ENCODE measurements around the gene RNF115. TPM values are rescaled to one million over a fixed set of nuclear protein-coding genes. Genes with fewer than 3 reads are reported as not detected.

The RNF115 gene
- 22.3 and 25.7 TPM in 2 replicates for polyA plus RNA-seq
- 42.1 and 42.7 TPM in 2 replicates for polyA minus RNA-seq

GRCh38 chr1:145823565-145824498, at the start of gene RNF115, which contains the start of gene POLR3C:
TSS of gene RNF115 (minus strand) at chr1:145824095. CDS start at chr1:145823873, 222 bp downstream.
TSS of gene POLR3C (plus strand) at chr1:145824200. CDS start at chr1:145825777, 1,577 bp downstream.
- Histone ChIP-seq H3K27me3 (ENCODE audit: insufficient read depth, low read depth, low read length) (no peaks in the 10 kb centered on the region), H3K4me3 (ENCODE audit: low read length) (peak within 1 kb of the TSS; percentile 90), H2AFZ (ENCODE audit: low read depth, low read length) (peak within 1 kb of the TSS; percentile 85), H3F3A (ENCODE audit: insufficient read depth, low read length, poor library complexity, severe bottlenecking) (no peaks in the 10 kb centered on the region), H3K79me2 (replicated peaks; ENCODE audit: insufficient read depth, low read length) (peaks cover 20% of the 10 kb centered on the region), H3K4me2 (ENCODE audit: low read length) (peak within 1 kb of the TSS; percentile 78), H3K27ac (ENCODE audit: low read length) (peak within 1 kb of the TSS; percentile 81), H3K9me2 (ENCODE audit: insufficient read depth, low read length) (no peaks in the 10 kb centered on the region), H3K9me3 (ENCODE audit: low read length) (no peaks in the 10 kb centered on the region), H3K9ac (ENCODE audit: low read length) (peak within 1 kb of the TSS; percentile 83), H4K20me1 (ENCODE audit: insufficient read depth) (no peaks in the 10 kb centered on the region), H3K36me3 (ENCODE audit: insufficient read depth, low read length) (peaks cover 5% of the 10 kb centered on the region)
- TF ChIP-seq MXI1 (conservative IDR thresholded peaks at IDR 0.05; ENCODE audit: poor library complexity, severe bottlenecking), result peak; percentile 93
- TF ChIP-seq REST (IDR thresholded peaks at IDR 0.05; ENCODE audit: borderline replicate concordance), result peak; percentile 68
- peak; percentile 25 for TF ChIP-seq RAD21 (conservative IDR thresholded peaks at IDR 0.05)
- TF ChIP-seq SMC3 (conservative IDR thresholded peaks at IDR 0.05; ENCODE audit: poor library complexity), result peak; percentile 20
- peak; percentile 23 for TF ChIP-seq TAF1 (IDR thresholded peaks at IDR 0.05; ENCODE audit: low read depth)
- no peak for TF ChIP-seq EZH2 (IDR thresholded peaks at IDR 0.05; ENCODE audit: borderline replicate concordance, insufficient read depth, low read length, poor library complexity, severe bottlenecking)
- TF ChIP-seq EP300 (conservative IDR thresholded peaks at IDR 0.05; ENCODE audit: poor library complexity, severe bottlenecking), result peak; percentile 34
- TF ChIP-seq POLR2AphosphoS5 (IDR thresholded peaks at IDR 0.05), result peak; percentile 63
- TF ChIP-seq CTCF (IDR thresholded peaks at IDR 0.05; ENCODE audit: poor library complexity, severe bottlenecking), result peak; percentile 35

DNA sequence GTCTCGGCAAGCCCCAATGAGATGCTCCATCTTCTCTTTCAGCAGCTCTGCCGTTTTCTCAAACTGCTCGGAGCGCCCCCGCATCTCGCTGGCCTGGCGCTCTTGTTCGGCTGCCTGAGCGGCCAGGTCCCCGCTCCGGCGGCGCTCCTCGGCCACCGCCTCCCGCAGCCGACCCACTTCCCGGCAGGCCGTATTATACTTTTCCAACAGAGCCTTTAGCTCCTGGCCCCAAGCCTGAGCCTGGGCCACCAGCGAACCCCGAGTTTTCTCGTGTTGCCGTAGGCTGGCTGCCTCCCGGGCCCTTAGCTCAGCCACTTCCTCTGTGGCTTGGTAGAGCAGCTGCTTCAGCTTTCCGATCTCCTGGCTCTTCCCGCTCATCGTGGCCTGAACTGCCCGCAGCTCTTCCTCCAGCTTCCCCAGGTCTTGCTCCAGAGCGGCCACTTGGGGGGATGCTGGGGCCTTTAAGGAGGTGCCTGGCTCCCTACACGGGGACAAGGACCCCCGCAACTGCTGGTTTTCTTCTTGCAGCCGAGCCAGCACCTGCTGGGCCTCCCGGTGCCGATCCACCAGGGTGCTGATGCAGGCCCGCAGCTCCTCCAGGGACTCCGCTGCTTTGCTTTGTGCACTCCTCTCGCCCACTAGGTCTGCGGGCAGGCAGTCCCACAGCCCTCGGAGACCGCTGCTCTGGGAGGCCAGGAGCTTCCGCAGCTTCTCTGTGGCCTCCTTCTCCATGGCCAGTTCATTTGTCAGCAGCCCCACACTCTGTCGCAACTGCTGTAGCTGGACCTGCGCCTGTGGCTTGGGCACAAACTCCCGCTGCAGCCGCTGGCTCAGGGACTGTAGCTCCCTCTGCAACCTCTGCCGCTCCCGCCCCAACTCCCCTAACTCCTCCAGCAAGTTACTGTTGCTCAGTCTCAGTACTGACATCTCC, 48.4 kb upstream of the RNF115 start:
- Histone ChIP-seq H3K27me3 (ENCODE audit: insufficient read depth, low read depth, low read length) (peaks cover 8% of the 10 kb centered on the region), H3K36me3 (ENCODE audit: insufficient read depth, low read length) (no peaks in the 10 kb centered on the region), H3K4me2 (ENCODE audit: low read length) (no peak overlapping the region), H3F3A (ENCODE audit: insufficient read depth, low read length, poor library complexity, severe bottlenecking) (no peaks in the 10 kb centered on the region), H3K27ac (ENCODE audit: low read length) (no peak overlapping the region), H3K9me2 (ENCODE audit: insufficient read depth, low read length) (no peaks in the 10 kb centered on the region), H4K20me1 (ENCODE audit: insufficient read depth) (no peaks in the 10 kb centered on the region), H3K4me3 (ENCODE audit: low read length) (peak overlapping the region; percentile 30), H3K9me3 (ENCODE audit: low read length) (no peaks in the 10 kb centered on the region), H3K79me2 (replicated peaks; ENCODE audit: insufficient read depth, low read length) (no peaks in the 10 kb centered on the region), H2AFZ (ENCODE audit: low read depth, low read length) (no peak overlapping the region), H3K9ac (ENCODE audit: low read length) (no peak overlapping the region)
- TF ChIP-seq SMC3 (conservative IDR thresholded peaks at IDR 0.05; ENCODE audit: poor library complexity) (no peak), MXI1 (conservative IDR thresholded peaks at IDR 0.05; ENCODE audit: poor library complexity, severe bottlenecking) (no peak), EP300 (conservative IDR thresholded peaks at IDR 0.05; ENCODE audit: poor library complexity, severe bottlenecking) (no peak), POLR2AphosphoS5 (IDR thresholded peaks at IDR 0.05) (no peak), TAF1 (IDR thresholded peaks at IDR 0.05; ENCODE audit: low read depth) (no peak), REST (IDR thresholded peaks at IDR 0.05; ENCODE audit: borderline replicate concordance) (no peak), CTCF (IDR thresholded peaks at IDR 0.05; ENCODE audit: poor library complexity, severe bottlenecking) (no peak), EZH2 (IDR thresholded peaks at IDR 0.05; ENCODE audit: borderline replicate concordance, insufficient read depth, low read length, poor library complexity, severe bottlenecking) (no peak), RAD21 (conservative IDR thresholded peaks at IDR 0.05) (no peak)

All from neural cell (in vitro differentiated cells).